SK-N-SH treated with all-trans-retinoic acid at 6 μM for 48 hours (cell line): ENCODE data around the gene TRPV4.

ENCODE experiments used
- ATAC-seq: fragments of 200-7000 bp; cut with Tn5 transposase; 3 replicates; pipeline ENCODE4 v1.9.1; 2020; ENCODE audit warnings: mild to moderate bottlenecking, moderate library complexity
- ARNTL ChIP-seq: fragments of 450-650 bp; formaldehyde crosslinking; IDR thresholded peaks from 2 replicates; pipeline ENCODE4 v1.5.0; 2020; ENCODE audit warnings: low read depth, mild to moderate bottlenecking, moderate library complexity, borderline replicate concordance
- BACH2 ChIP-seq: fragments of 250-450 bp; sonication (Bioruptor Pico); IDR thresholded peaks from 2 replicates; pipeline ENCODE4 v1.9.0; 2021; ENCODE audit warnings: mild to moderate bottlenecking, borderline replicate concordance
- CSDC2 ChIP-seq: fragments of 250-450 bp; sonication (Bioruptor Pico); IDR thresholded peaks from 2 replicates; pipeline ENCODE4 v1.5.0; 2020; ENCODE audit warnings: mild to moderate bottlenecking, moderate library complexity
- ESRRG ChIP-seq: fragments of 250-450 bp; sonication (Bioruptor Pico); IDR thresholded peaks from 2 replicates; pipeline ENCODE4 v1.6.1; 2021; ENCODE audit warnings: mild to moderate bottlenecking
- GLIS3 ChIP-seq: fragments of 250-450 bp; sonication (Bioruptor Pico); IDR thresholded peaks from 2 replicates; pipeline ENCODE4 v1.5.0; 2020; ENCODE audit warnings: mild to moderate bottlenecking, moderate library complexity
- ISL1 ChIP-seq: fragments of 250-450 bp; sonication (Bioruptor Pico); IDR thresholded peaks from 2 replicates; pipeline ENCODE4 v2.1.2; 2022; ENCODE audit warnings: mild to moderate bottlenecking, moderate library complexity
- OSR1 ChIP-seq: fragments of 250-450 bp; sonication (Bioruptor Pico); IDR thresholded peaks from 2 replicates; pipeline ENCODE4 v1.8.0; 2022; ENCODE audit warnings: moderate library complexity, mild to moderate bottlenecking, inconsistent platforms
- RARB ChIP-seq: fragments of 250-450 bp; sonication (Bioruptor Pico); IDR thresholded peaks from 2 replicates; pipeline ENCODE4 v1.8.0; 2021; ENCODE audit warnings: mild to moderate bottlenecking, moderate library complexity
- TOX ChIP-seq: fragments of 250-450 bp; sonication (Bioruptor Pico); IDR thresholded peaks from 2 replicates; pipeline ENCODE4 v1.8.0; 2021; ENCODE audit warnings: mild to moderate bottlenecking, moderate library complexity, borderline replicate concordance
- ZC3H10 ChIP-seq: fragments of 250-450 bp; sonication (Bioruptor Pico); IDR thresholded peaks from 2 replicates; pipeline ENCODE4 v1.5.1; 2021; ENCODE audit warnings: mild to moderate bottlenecking, moderate library complexity
- ZFP3 ChIP-seq: fragments of 250-450 bp; sonication (Bioruptor Pico); IDR thresholded peaks from 2 replicates; pipeline ENCODE4 v1.5.0; 2020; ENCODE audit warnings: mild to moderate bottlenecking, moderate library complexity
- ZFP30 ChIP-seq: fragments of 450-650 bp; formaldehyde crosslinking; IDR thresholded peaks from 2 replicates; pipeline ENCODE4 v1.5.0; 2022; ENCODE audit warnings: mild to moderate bottlenecking, moderate library complexity
- ZNF565 ChIP-seq: fragments of 450-650 bp; formaldehyde crosslinking; conservative IDR thresholded peaks from 2 replicates; pipeline ENCODE4 v1.5.0; 2020; ENCODE audit warnings: low read depth, mild to moderate bottlenecking, moderate library complexity
- ZNF70 ChIP-seq: fragments of 450-650 bp; formaldehyde crosslinking; IDR thresholded peaks from 2 replicates; pipeline ENCODE4 v1.5.0; 2020; ENCODE audit warnings: mild to moderate bottlenecking, moderate library complexity
- ZNF8 ChIP-seq: fragments of 450-650 bp; formaldehyde crosslinking; IDR thresholded peaks from 2 replicates; pipeline ENCODE4 v1.5.0; 2020; ENCODE audit warnings: mild to moderate bottlenecking, moderate library complexity
- TF ChIP-seq, protein P1 (sequence below): fragments of 250-450 bp; sonication (Bioruptor Pico); IDR thresholded peaks from 2 replicates; pipeline ENCODE4 v1.8.0; 2021; ENCODE audit warnings: low read depth, mild to moderate bottlenecking, moderate library complexity, borderline replicate concordance
- TF ChIP-seq, protein P2 (sequence below): fragments of 250-450 bp; sonication (Bioruptor Pico); IDR thresholded peaks from 2 replicates; pipeline ENCODE4 v1.5.1; 2020; ENCODE audit warnings: low read depth, mild to moderate bottlenecking, moderate library complexity
- TF ChIP-seq, protein P3 (sequence below): fragments of 250-450 bp; sonication (Bioruptor Pico); IDR thresholded peaks from 2 replicates; pipeline ENCODE4 v1.8.0; 2020; ENCODE audit warnings: mild to moderate bottlenecking, moderate library complexity, borderline replicate concordance
- TF ChIP-seq, protein P4 (sequence below): fragments of 250-450 bp; sonication (Bioruptor Pico); IDR thresholded peaks from 2 replicates; pipeline ENCODE4 v1.5.0; 2020; ENCODE audit warnings: mild to moderate bottlenecking, moderate library complexity
- TF ChIP-seq, protein P5 (sequence below): fragments of 250-450 bp; sonication (Bioruptor Pico); IDR thresholded peaks from 2 replicates; pipeline ENCODE4 v1.5.1; 2021; ENCODE audit warnings: mild to moderate bottlenecking, moderate library complexity

Gene TRPV4

DNA sequence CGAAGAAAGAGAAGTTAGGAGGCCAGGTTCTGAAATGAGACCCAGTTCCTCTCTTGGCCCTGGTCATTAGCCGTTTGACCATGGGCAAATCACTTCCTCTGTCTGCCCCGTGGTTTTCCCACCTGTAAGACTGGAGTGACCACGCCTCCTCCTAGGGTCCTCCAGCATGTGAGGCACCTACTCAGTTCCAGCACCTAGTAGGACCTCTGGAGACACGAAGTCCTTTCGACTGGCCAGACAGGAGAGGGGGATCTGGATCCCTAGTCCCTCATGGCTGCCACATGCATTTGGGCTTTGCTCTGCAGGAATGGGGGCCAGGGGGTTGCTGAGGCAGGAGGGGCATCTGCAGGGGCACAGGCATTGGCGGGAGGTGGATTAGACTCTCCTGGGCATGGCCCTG is 16.3 kb downstream of the TRPV4 start:
- TF ChIP-seq CSDC2 (CRISPR knock-in tag) (no peak), BACH2 (no peak), ZNF70 (CRISPR knock-in tag) (no peak), ISL1 (CRISPR knock-in tag) (no peak), ARNTL (no peak), RARB (CRISPR knock-in tag) (no peak)
- TF ChIP-seq, protein P1, sequence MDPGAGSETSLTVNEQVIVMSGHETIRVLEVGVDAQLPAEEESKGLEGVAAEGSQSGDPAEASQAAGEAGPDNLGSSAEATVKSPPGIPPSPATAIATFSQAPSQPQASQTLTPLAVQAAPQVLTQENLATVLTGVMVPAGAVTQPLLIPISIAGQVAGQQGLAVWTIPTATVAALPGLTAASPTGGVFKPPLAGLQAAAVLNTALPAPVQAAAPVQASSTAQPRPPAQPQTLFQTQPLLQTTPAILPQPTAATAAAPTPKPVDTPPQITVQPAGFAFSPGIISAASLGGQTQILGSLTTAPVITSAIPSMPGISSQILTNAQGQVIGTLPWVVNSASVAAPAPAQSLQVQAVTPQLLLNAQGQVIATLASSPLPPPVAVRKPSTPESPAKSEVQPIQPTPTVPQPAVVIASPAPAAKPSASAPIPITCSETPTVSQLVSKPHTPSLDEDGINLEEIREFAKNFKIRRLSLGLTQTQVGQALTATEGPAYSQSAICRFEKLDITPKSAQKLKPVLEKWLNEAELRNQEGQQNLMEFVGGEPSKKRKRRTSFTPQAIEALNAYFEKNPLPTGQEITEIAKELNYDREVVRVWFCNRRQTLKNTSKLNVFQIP = no peak

DNA sequence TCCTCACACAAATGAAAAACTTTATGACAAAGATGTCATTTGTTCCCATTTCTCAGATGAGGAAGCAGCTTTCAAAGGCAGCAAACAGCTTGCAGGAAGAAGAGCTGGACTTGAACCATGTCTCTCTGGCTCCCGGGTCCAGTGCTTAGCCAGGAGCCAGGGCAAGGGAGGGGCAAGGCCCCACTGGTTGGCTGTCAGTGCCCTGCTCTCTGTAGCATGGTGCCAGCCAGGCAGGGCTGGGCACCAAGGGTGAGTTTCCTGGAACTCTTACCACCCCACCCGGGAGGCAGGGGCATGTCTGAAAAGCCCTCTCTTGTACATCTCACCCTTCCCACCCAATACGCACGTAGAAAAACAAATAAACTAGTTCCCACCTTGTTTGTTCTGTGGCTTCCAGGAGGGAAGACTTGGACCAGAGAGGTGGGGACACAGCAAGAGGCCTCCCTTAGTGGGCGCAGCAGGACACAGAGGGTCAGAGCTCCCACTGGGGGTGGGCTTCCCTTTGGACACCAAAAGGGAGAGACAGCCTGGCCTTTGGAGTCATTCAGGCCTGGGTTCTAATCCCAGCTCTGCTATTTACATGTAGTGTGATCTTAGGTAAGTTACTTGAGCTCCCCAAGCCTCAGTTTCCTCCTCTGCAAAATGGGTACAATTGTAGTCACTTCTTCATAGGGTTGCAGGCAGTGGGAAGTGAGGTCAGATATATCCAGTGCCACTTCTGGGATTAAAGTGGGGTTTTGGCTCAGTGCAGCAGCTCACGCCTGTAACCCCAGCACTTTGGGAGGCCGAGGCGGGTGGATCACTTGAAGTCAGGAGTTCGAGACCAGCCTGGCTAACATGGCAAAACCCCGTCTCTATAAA is 17.2 kb downstream of the TRPV4 start:
- ATAC-seq = no peak
- no peak for TF ChIP-seq BACH2
- no peak for TF ChIP-seq ISL1 (CRISPR knock-in tag)
- TF ChIP-seq ZFP3 (CRISPR knock-in tag) = no peak
- no peak for TF ChIP-seq ZNF70 (CRISPR knock-in tag)
- no peak for TF ChIP-seq ZC3H10 (CRISPR knock-in tag)
- no peak for TF ChIP-seq ESRRG (CRISPR knock-in tag)
- TF ChIP-seq, protein P2, sequence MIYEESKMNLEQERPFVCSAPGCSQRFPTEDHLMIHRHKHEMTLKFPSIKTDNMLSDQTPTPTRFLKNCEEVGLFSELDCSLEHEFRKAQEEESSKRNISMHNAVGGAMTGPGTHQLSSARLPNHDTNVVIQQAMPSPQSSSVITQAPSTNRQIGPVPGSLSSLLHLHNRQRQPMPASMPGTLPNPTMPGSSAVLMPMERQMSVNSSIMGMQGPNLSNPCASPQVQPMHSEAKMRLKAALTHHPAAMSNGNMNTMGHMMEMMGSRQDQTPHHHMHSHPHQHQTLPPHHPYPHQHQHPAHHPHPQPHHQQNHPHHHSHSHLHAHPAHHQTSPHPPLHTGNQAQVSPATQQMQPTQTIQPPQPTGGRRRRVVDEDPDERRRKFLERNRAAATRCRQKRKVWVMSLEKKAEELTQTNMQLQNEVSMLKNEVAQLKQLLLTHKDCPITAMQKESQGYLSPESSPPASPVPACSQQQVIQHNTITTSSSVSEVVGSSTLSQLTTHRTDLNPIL (CRISPR knock-in tag) = no peak
- no peak for TF ChIP-seq ZNF565 (CRISPR knock-in tag)
- no peak for TF ChIP-seq OSR1
- TF ChIP-seq, protein P3, sequence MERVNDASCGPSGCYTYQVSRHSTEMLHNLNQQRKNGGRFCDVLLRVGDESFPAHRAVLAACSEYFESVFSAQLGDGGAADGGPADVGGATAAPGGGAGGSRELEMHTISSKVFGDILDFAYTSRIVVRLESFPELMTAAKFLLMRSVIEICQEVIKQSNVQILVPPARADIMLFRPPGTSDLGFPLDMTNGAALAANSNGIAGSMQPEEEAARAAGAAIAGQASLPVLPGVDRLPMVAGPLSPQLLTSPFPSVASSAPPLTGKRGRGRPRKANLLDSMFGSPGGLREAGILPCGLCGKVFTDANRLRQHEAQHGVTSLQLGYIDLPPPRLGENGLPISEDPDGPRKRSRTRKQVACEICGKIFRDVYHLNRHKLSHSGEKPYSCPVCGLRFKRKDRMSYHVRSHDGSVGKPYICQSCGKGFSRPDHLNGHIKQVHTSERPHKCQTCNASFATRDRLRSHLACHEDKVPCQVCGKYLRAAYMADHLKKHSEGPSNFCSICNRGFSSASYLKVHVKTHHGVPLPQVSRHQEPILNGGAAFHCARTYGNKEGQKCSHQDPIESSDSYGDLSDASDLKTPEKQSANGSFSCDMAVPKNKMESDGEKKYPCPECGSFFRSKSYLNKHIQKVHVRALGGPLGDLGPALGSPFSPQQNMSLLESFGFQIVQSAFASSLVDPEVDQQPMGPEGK (CRISPR knock-in tag) = no peak
- TF ChIP-seq GLIS3 (CRISPR knock-in tag) = no peak
- no peak for TF ChIP-seq TOX (CRISPR knock-in tag)
- no peak for TF ChIP-seq ZNF8 (CRISPR knock-in tag)
- TF ChIP-seq, protein P4, sequence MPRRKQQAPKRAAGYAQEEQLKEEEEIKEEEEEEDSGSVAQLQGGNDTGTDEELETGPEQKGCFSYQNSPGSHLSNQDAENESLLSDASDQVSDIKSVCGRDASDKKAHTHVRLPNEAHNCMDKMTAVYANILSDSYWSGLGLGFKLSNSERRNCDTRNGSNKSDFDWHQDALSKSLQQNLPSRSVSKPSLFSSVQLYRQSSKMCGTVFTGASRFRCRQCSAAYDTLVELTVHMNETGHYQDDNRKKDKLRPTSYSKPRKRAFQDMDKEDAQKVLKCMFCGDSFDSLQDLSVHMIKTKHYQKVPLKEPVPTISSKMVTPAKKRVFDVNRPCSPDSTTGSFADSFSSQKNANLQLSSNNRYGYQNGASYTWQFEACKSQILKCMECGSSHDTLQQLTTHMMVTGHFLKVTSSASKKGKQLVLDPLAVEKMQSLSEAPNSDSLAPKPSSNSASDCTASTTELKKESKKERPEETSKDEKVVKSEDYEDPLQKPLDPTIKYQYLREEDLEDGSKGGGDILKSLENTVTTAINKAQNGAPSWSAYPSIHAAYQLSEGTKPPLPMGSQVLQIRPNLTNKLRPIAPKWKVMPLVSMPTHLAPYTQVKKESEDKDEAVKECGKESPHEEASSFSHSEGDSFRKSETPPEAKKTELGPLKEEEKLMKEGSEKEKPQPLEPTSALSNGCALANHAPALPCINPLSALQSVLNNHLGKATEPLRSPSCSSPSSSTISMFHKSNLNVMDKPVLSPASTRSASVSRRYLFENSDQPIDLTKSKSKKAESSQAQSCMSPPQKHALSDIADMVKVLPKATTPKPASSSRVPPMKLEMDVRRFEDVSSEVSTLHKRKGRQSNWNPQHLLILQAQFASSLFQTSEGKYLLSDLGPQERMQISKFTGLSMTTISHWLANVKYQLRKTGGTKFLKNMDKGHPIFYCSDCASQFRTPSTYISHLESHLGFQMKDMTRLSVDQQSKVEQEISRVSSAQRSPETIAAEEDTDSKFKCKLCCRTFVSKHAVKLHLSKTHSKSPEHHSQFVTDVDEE = no peak
- TF ChIP-seq ARNTL = no peak
- TF ChIP-seq, protein P1 = no peak
- TF ChIP-seq, protein P5, sequence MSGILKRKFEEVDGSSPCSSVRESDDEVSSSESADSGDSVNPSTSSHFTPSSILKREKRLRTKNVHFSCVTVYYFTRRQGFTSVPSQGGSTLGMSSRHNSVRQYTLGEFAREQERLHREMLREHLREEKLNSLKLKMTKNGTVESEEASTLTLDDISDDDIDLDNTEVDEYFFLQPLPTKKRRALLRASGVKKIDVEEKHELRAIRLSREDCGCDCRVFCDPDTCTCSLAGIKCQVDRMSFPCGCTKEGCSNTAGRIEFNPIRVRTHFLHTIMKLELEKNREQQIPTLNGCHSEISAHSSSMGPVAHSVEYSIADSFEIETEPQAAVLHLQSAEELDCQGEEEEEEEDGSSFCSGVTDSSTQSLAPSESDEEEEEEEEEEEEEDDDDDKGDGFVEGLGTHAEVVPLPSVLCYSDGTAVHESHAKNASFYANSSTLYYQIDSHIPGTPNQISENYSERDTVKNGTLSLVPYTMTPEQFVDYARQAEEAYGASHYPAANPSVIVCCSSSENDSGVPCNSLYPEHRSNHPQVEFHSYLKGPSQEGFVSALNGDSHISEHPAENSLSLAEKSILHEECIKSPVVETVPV (CRISPR knock-in tag) = no peak
- no peak for TF ChIP-seq ZFP30 (CRISPR knock-in tag)

More for the DNA sequence above, 16.3 kb downstream of the TRPV4 start:
- ATAC-seq = no peak
